DOHH2 (cell line): ENCODE data around the gene FOXO4.

ENCODE experiments used
- H3F3A ChIP-seq: fragments of 200-600 bp; sonication (generic), shearing (Covaris generic); 2 replicates; pipeline ENCODE4 v1.6.0; 2016; ENCODE audit warnings: antibody characterized with exemption, mild to moderate bottlenecking; ENCODE audit not compliant: control insufficient read depth, insufficient read depth
- H3K27ac ChIP-seq: fragments of 200-600 bp; sonication (generic); 2 replicates; pipeline ENCODE4 v1.5.1; 2014; ENCODE audit warnings: low read depth, mild to moderate bottlenecking, low read length, moderate library complexity
- H3K27me3 ChIP-seq: fragments of 200-600 bp; sonication (generic); 2 replicates; pipeline ENCODE4 v1.6.1; 2014; ENCODE audit warnings: mild to moderate bottlenecking, low read length, mixed read lengths; ENCODE audit not compliant: control insufficient read depth
- H3K36me3 ChIP-seq: fragments of 200-600 bp; sonication (generic); 2 replicates; pipeline ENCODE4 v1.6.1; 2014; ENCODE audit warnings: mild to moderate bottlenecking, low read length, moderate library complexity, mixed read lengths; ENCODE audit not compliant: control insufficient read depth
- H3K4me1 ChIP-seq: fragments of 200-600 bp; sonication (generic); 2 replicates; pipeline ENCODE4 v1.6.1; 2014; ENCODE audit warnings: mild to moderate bottlenecking, low read length, mixed read lengths; ENCODE audit not compliant: control insufficient read depth
- H3K4me2 ChIP-seq: fragments of 200-600 bp; sonication (generic); 2 replicates; pipeline ENCODE4 v1.6.0; 2014; ENCODE audit warnings: mild to moderate bottlenecking, low read length, moderate library complexity
- H3K4me3 ChIP-seq: fragments of 200-600 bp; sonication (generic); 2 replicates; pipeline ENCODE4 v1.5.1; 2014; ENCODE audit warnings: mild to moderate bottlenecking, low read length, mixed read lengths
- H3K79me2 ChIP-seq: fragments of 200-600 bp; sonication (generic); 2 replicates; pipeline ENCODE4 v1.6.1; 2014; ENCODE audit warnings: mild to moderate bottlenecking, low read length, mixed read lengths; ENCODE audit not compliant: control insufficient read depth
- H3K9me2 ChIP-seq: fragments of 200-600 bp; sonication (generic); replicated peaks from 2 replicates; pipeline ENCODE4 v1.6.1; 2014; ENCODE audit warnings: mild to moderate bottlenecking, low read length, mixed read lengths; ENCODE audit not compliant: control insufficient read depth
- H3K9me3 ChIP-seq: fragments of 200-600 bp; sonication (generic); 2 replicates; pipeline ENCODE4 v1.6.1; 2014; ENCODE audit warnings: antibody characterized with exemption, low read length, mixed read lengths; ENCODE audit not compliant: control insufficient read depth, insufficient read depth
- H4K20me1 ChIP-seq: fragments of 200-600 bp; sonication (generic); 2 replicates; pipeline ENCODE4 v1.6.0; 2014; ENCODE audit warnings: low read depth, mild to moderate bottlenecking, antibody characterized with exemption, low read length, moderate library complexity; ENCODE audit not compliant: control insufficient read depth, insufficient read depth
- EZH2phosphoT487 ChIP-seq: fragments of 200-600 bp; sonication (generic); IDR thresholded peaks from 2 replicates; pipeline ENCODE4 v1.6.1; 2017; ENCODE audit warnings: borderline replicate concordance, mild to moderate bottlenecking, antibody characterized with exemption, low read length, moderate library complexity, mixed read lengths
- TF ChIP-seq, protein P1 (sequence below): fragments of 200-600 bp; sonication (generic); IDR thresholded peaks from one replicate; pipeline ENCODE4 v1.5.1; 2014; ENCODE audit warnings: antibody characterized with exemption, mild to moderate bottlenecking, low read depth, low read length; ENCODE audit not compliant: poor library complexity, severe bottlenecking

FOXO4 gene

DNA sequence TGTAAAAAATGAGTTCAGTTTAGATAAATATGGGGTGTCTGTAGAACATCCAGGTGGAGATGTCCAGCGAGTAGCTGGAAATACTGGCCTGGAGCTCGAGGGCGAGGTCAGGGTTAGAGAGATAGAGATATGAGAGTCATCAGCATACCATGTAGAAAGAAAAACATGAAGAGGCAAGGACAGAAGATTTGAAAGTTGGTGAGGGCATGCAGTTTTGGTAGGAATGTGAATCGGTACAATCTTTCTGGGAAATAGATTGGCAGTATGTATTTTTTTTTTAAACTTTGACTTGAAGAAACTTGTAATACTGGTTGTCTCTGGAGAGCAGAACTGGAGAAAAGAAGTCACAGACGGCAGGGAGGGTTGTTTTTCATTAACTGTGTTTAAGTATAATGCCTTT, 25.1 kb upstream of the FOXO4 start:
- Histone ChIP-seq H3K4me2 (no peak overlapping the region), H3K9me2 (no peaks in the 10 kb centered on the region), H3K4me3 (no peak overlapping the region), H3K27ac (no peak overlapping the region), H3K36me3 (no peaks in the 10 kb centered on the region), H3K4me1 (peaks cover 10% of the 10 kb centered on the region), H3K9me3 (no peaks in the 10 kb centered on the region), H3F3A (no peaks in the 10 kb centered on the region), H3K27me3 (peaks cover 6% of the 10 kb centered on the region), H4K20me1 (no peaks in the 10 kb centered on the region), H3K79me2 (peaks cover 23% of the 10 kb centered on the region)
- TF ChIP-seq, protein P1, sequence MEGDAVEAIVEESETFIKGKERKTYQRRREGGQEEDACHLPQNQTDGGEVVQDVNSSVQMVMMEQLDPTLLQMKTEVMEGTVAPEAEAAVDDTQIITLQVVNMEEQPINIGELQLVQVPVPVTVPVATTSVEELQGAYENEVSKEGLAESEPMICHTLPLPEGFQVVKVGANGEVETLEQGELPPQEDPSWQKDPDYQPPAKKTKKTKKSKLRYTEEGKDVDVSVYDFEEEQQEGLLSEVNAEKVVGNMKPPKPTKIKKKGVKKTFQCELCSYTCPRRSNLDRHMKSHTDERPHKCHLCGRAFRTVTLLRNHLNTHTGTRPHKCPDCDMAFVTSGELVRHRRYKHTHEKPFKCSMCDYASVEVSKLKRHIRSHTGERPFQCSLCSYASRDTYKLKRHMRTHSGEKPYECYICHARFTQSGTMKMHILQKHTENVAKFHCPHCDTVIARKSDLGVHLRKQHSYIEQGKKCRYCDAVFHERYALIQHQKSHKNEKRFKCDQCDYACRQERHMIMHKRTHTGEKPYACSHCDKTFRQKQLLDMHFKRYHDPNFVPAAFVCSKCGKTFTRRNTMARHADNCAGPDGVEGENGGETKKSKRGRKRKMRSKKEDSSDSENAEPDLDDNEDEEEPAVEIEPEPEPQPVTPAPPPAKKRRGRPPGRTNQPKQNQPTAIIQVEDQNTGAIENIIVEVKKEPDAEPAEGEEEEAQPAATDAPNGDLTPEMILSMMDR: no peak
- no peak for TF ChIP-seq EZH2phosphoT487

DNA sequence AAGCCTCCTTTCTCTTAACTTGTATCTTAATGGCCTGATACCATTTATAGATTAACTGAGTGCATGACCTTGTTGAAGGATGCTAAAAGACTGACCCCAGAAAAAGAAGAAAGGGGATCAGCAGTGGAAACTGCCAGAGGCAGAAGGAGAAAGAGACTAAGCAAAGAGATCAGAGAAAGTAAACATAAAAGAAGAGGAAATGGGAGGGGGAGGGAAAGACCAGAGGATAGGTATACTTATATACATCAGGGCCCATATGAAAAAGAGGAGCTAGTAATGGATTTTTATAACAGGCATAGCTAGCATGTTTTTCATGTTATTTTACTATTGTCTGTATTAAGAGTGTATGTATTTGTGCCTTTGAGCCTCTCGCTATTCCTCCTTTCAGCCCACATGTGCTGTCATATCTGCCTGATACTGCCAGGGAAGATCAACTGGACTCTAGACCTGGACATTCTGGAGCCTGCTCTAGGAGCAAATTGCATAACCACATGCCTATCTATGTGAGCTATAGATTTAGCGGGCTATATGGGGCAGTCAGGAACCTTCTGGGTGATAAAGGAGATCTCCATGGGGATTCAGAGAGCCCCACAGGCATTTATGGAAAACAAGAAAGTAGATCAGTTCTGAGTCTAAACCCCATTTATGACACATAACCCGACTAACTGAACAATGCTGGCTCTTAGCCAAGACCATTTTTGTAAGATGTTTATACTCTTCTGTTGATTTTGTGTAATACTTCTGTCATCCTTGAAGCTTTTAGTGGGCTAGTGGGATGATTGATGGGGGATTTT, 14.1 kb upstream of the FOXO4 start:
- no peaks in the 10 kb centered on the region for H3K9me3 ChIP-seq
- no peaks in the 10 kb centered on the region for H3K4me1 ChIP-seq
- H3F3A ChIP-seq: no peaks in the 10 kb centered on the region
- no peaks in the 10 kb centered on the region for H3K9me2 ChIP-seq
- no peaks in the 10 kb centered on the region for H3K79me2 ChIP-seq
- no peaks in the 10 kb centered on the region for H4K20me1 ChIP-seq
- H3K36me3 ChIP-seq: no peaks in the 10 kb centered on the region
- no peak overlapping the region for H3K4me3 ChIP-seq
- TF ChIP-seq, protein P1: no peak
- TF ChIP-seq EZH2phosphoT487: no peak
- H3K27ac ChIP-seq: no peak overlapping the region
- peaks cover 3% of the 10 kb centered on the region for H3K27me3 ChIP-seq
- no peak overlapping the region for H3K4me2 ChIP-seq

DNA sequence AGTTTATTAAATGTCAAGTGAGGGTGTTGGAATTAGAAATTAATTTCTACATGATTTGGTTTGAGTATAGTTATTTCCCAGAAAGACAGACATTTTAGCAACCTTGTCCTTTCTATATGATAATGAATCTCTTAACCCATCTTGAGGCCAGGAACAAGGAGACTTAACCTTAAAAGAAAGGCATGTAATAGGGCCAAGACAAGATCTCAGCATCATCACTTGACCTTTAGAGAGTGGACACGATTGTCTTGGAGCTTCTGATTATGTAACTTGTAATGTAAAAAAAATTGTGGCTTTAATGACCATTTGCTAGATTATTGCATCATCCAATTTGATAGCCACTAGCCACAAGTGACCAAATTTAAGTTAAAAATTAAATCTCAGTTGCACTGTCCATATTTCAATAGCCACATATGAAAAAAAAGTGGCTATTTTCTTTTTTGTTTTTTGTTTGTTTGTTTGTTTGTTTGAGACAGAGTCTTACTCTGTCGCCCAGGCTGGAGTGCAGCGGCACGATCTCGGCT, 13.5 kb upstream of the FOXO4 start:
- no peaks in the 10 kb centered on the region for H3F3A ChIP-seq
- H3K27ac ChIP-seq: no peak overlapping the region
- H3K27me3 ChIP-seq: no peaks in the 10 kb centered on the region
- no peaks in the 10 kb centered on the region for H3K4me1 ChIP-seq
- no peaks in the 10 kb centered on the region for H3K79me2 ChIP-seq
- H3K36me3 ChIP-seq: no peaks in the 10 kb centered on the region
- H3K9me2 ChIP-seq: no peaks in the 10 kb centered on the region
- no peaks in the 10 kb centered on the region for H3K9me3 ChIP-seq
- H4K20me1 ChIP-seq: no peaks in the 10 kb centered on the region
- no peak overlapping the region for H3K4me3 ChIP-seq
- TF ChIP-seq EZH2phosphoT487: no peak
- TF ChIP-seq, protein P1: no peak
- no peak overlapping the region for H3K4me2 ChIP-seq
